ENCODE results near the gene KLRK1. TPM values are rescaled to one million over a fixed set of nuclear protein-coding genes. Genes with fewer than 3 reads are reported as not detected.
"Not testable (repeated sequence)": the region's sequence is repeated elsewhere in the genome, so short reads cannot be mapped to it uniquely, and the experiment has no call there.

The KLRK1 gene
- total RNA-seq, 2 experiments from 2014 or later, result 125 to 126 TPM

DNA sequence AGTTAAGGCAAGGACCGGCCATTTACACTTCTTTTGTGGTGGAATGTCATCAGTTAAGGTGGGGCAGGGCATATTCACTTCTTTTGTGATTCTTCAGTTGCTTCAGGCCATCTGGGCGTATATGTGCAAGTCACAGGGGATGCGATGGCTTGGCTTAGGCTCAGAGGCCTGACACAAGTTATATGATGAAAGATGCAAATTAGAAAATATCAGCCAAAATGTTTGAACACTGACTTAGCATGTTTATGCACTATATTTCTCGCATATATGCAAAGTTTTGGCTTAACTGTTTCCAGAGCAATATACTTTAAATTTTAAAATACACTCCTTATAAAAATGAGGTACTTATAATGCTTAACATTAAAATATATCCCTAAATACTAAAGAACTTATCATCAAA lies 51.4 kb downstream of the KLRK1 start:
- POLR2A ChIA-PET, result not testable (repeated sequence)
- CTCF ChIA-PET, result interaction anchor here (0.5 kb wide), 1 partner anchor 124 kb away, joined by 4 read pairs; no protein-coding TSS in a partner anchor

DNA sequence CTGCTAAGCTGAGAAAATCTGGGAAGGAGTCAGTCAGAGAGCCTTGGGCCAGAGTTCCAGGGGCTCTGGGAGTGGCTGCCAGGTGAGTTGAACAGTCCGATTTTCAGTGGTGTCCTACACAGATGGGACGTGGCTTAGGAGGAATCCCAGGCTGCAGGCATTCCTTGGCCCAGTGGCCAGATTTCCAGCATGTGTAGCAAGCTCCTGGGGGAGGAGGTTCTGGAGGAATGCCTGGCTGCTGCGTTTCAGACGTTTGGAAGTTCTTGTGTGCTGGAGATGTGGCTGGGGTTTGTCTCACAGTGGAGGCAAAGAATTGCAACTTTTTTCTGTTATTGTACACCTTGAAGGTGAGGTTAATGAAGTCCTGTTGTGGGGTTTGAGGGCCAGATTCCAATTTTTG lies 53.6 kb downstream of the KLRK1 start:
- POLR2A ChIA-PET, CTCF ChIA-PET: not testable (repeated sequence)

DNA sequence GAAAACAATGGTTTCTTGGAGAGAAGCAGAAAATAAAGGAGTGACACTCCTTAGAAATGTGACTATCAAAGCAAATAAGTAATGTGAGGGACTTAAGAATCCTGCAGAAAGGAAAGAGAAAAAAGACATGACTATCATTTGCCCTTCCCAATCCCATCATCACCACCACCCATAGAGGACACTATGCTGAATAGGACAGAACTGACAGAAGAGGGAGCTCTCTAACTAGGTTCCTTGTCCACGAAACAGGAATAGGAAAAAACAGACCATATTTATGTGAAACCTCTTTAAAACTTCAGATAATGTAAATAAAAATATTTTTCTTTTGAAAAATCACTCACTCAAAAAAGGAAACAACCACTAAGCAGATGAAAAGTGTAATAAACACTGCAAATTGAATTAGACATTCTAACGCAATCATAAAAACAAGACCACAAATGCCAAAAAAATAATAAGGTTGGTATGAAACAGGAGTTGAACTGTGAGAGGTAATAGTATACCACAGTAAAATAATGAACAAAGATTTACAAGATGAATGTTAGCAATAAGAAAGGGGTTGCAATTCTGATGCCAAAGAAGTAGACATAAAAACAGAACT lies 58.1 kb downstream of the KLRK1 start:
- CTCF ChIA-PET, result interaction anchor here (1.6 kb wide), 1 partner anchor 35 kb away, joined by 4 read pairs; no protein-coding TSS in a partner anchor

DNA sequence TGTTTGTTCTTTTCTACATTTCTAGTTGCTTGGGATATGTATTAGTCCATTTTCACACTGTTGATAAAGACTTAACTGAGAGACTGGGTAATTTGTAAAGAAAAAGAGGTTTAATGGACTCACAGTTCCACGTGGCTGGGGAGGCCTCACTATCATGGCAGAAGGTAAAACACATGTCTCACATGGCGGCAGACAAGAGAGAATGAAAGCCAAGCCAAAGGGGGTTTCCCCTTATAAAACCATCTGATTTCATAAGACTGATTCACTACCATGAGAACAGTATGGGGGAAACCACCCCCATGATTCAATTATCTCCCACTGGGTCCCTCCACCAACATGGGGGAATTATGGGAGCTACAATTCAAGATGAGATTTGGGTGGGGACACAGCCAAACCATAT lies 61.1 kb downstream of the KLRK1 start:
- POLR2A ChIA-PET, CTCF ChIA-PET: not testable (repeated sequence)

More for the DNA sequence above, 58.1 kb downstream of the KLRK1 start:
- POLR2A ChIA-PET, result interaction anchor here (0.6 kb wide), 1 partner anchor 84 kb away, joined by 3 read pairs; no protein-coding TSS in a partner anchor

Other genes starting within 250 kb of the KLRK1 start
- not detected for gene OLR1, start 217.9 kb downstream of the KLRK1 start, total RNA-seq
- not detected for gene TMEM52B, start 211.0 kb downstream of the KLRK1 start, total RNA-seq
- 10 to 100 TPM; 12.7 to 16.8 TPM for gene GABARAPL1, start 177.2 kb downstream of the KLRK1 start, total RNA-seq
- 10 to 100 TPM; 68.3 to 79.1 TPM for gene KLRD1, start 82.2 kb downstream of the KLRK1 start, total RNA-seq
- 1 to 10 TPM; 6.6 to 7.6 TPM for gene KLRC4, start 19.7 kb upstream of the KLRK1 start, total RNA-seq
- gene KLRC3, start 30.6 kb upstream of the KLRK1 start, total RNA-seq, result 1 to 10 TPM; 1.8 to 3.0 TPM
- gene KLRC2, start 46.0 kb upstream of the KLRK1 start, total RNA-seq, result 1 to 10 TPM; 6.3 to 7.5 TPM
- 10 to 100 TPM; 18.4 to 20.5 TPM for gene KLRC1, start 63.3 kb upstream of the KLRK1 start, total RNA-seq
- 1 to 10 TPM; 1.5 to 1.9 TPM for gene EIF2S3B, start 115.8 kb upstream of the KLRK1 start, total RNA-seq
- 100 to 1,000 TPM; 132 to 134 TPM for gene MAGOHB, start 223.6 kb upstream of the KLRK1 start, total RNA-seq